HG03175 (cell line): ENCODE measurements around the gene SLC30A7.
"Not testable (repeated sequence)": the region's sequence is repeated elsewhere in the genome, so short reads cannot be mapped to it uniquely, and the experiment has no call there.

ENCODE experiments used
- ATAC-seq: cut with Tn5 transposase; IDR thresholded peaks from one replicate; pipeline ENCODE4 v1.9.1; 2021; ENCODE audit warnings: mild to moderate bottlenecking, moderate library complexity; ENCODE audit not compliant: unreplicated experiment

Gene SLC30A7

GRCh38 chr1:100889869-100890482 is 5.9 kb upstream of the SLC30A7 start:
- ATAC-seq = not testable (repeated sequence)

GRCh38 chr1:100891380-100891779 is 4.5 kb upstream of the SLC30A7 start:
- no peak for ATAC-seq

GRCh38 chr1:100892554-100892953 is 3.3 kb upstream of the SLC30A7 start:
- ATAC-seq = no peak

GRCh38 chr1:100893718-100894117 is 2.2 kb upstream of the SLC30A7 start:
- ATAC-seq = no peak

GRCh38 chr1:100894603-100895539 is 1.0 kb upstream of the SLC30A7 start, which contains the start of gene EXTL2:
TSS of gene EXTL2 (minus strand) at chr1:100894842. CDS start at chr1:100888757, 6,085 bp downstream.
- ATAC-seq = peak; percentile 44

GRCh38 chr1:100896481-100896982 is 642 bp downstream of the SLC30A7 start:
- ATAC-seq = peak; percentile 53

DNA sequence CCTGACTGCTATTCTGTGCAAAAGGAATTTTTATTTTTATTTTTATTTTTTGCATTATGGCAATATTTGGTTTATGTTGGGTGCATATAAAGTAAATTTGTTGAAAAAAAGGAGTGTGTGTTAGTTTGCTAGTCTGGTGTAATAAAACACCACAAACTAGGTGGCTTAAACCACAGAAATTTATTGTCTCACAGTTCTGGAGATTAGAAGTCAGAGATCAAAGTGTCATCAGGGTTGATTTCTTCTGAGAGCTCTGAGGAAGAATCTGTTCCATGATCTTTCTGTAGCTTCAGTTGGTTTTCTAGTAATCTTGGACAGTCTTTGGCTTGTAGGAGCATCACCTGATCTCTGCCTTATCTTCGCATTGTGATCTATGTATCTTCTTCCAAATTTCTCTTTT is 6.5 kb downstream of the SLC30A7 start:
- ATAC-seq = no peak

DNA sequence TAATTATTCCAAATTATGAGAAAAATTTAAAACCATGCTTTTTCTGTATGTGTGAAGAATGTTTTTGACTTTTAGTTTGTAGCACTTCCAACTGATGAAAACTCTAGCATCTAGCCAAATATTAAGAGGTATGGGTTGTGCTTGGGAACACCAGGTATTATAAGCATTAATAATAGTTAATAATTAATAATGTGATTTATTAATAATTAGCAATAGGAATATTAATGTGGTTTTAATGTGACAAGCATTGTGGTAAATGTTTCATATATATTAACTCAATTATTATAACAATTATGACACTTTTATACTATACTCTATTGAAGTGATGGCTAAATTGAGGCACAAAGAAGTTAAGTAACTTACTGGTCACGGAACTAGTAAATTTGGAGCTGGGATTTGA is 7.9 kb downstream of the SLC30A7 start:
- no peak for ATAC-seq

GRCh38 chr1:100904528-100904927 is 8.6 kb downstream of the SLC30A7 start:
- ATAC-seq = no peak

- ATAC-seq = no peak
Measured at GRCh38 chr1:100905181-100905580, 9.3 kb downstream of the SLC30A7 start.

GRCh38 chr1:100907887-100908286 is 12.0 kb downstream of the SLC30A7 start:
- ATAC-seq = no peak

- ATAC-seq = no peak
Measured at GRCh38 chr1:100909018-100909417, 13.1 kb downstream of the SLC30A7 start.

DNA sequence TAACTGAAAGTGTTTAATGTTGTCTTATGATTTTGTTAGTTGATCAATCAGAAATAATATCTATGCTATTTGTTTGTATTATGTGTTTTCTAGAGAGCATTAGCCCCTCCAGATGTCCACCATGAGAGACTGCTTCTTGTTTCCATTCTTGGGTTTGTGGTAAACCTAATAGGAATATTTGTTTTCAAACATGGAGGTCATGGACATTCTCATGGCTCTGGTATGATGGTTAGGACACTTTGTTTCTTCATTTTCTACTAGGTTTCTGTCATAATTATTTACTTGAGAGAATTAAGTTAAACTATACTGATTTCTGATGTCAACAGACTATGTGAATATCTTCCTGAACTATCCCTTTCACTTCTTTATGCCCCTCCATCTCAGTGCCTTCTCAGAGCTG is 16.1 kb downstream of the SLC30A7 start:
- ATAC-seq = no peak

DNA sequence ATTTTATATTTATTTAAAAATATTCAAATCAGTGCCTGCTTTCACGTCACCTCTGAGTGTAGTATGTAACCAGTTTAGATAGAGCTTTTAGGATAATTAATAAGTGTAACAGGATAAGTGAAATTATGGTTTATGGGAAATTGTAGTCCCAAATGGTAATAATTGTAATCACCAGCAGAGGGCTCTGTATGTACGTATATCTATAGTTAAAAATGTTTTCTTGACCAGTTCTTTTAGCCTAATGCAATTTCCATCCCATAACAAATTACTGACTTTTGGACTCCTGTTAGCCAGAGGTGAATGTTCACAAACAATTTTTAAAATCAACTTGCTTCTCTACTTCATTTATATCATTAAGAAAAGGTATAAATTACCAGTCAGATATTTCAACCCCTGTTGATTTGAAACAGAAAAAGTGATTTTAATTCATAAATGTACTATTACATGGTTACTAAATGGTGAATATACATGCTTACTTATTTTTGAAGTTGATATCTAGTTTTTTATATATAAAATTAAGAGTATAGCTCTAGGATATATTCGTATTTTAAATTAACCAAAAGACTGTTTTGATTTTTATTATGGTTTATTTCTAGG is 25.3 kb downstream of the SLC30A7 start:
- no peak for ATAC-seq

- no peak for ATAC-seq
Measured at GRCh38 chr1:100924212-100924611, 28.3 kb downstream of the SLC30A7 start.

- no peak for ATAC-seq
Measured at GRCh38 chr1:100924991-100925390, 29.1 kb downstream of the SLC30A7 start.

DNA sequence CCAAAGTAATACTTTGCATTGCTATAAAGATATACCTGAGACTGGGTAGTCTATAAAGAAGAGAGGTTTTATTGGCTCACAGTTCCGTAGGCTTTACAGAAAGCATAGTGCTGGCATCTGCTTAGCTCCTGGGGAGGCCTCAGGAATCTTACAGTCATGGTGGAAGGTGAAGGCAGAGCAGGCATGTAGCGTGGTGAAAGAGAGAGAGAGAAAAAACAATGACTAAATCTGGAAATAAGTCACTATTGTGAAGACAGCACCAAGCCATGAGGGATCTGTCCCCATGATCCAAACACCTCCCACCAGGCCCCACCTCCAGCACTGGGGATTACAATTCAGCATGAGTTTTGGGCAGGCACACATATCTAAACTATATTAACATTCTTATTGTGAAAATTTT is 30.4 kb downstream of the SLC30A7 start:
- no peak for ATAC-seq

GRCh38 chr1:100927276-100927675 is 31.4 kb downstream of the SLC30A7 start:
- ATAC-seq = no peak

GRCh38 chr1:100928128-100928527 is 32.2 kb downstream of the SLC30A7 start:
- no peak for ATAC-seq

DNA sequence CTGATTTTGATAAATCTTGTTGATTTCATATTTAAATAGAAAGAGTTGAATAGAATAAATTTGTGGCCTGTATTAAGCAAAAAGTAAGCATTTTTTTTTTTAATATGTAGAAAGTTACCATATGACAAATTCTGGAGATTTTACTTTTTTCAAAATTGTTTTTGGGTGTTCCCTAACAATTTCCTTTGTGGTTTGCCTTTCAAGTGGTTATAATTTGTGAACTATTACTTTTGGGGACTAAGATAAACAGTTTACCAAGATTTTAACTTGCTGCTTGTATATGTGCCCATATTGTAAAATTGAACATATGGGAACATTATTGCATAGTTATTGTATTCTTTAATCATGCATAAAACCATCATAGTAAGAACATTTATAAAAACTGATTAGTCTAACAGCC is 34.6 kb downstream of the SLC30A7 start:
- no peak for ATAC-seq

DNA sequence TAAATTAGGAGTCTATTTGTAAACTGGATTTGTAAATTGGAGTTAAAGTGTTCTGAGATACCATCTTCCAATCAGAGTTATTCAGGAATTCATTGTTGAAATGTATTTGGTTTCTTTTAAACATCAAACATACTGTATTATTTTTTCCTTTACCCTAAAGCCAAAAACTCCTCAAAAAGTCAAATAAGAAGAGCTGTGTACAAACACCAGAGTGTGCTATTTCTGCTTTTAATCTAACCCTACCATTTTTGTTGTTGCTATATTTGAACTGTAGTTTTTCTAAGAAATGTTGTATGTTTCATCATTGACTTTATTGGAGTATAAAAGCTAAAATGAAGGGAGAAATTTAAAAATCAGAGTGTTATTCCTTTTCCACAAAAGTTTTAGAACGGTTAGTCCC is 35.8 kb downstream of the SLC30A7 start:
- ATAC-seq = no peak

DNA sequence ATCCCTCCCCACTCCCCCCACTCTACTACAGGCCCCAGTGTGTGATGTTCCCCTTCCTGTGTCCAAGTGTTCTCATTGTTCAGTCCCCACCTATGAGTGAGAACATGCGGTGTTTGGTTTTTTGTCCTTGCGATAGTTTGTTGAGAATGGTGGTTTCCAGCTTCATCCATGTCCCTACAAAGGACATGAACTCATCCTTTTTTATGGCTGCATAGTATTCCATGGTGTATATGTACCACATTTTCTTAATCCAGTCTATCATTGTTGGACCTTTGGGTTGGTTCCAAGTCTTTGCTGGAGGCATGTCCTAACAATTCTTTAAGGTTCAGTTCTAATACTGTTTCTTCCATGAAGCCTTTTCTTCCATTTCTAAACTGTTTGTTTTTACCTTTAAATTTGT is 37.7 kb downstream of the SLC30A7 start:
- ATAC-seq = not testable (repeated sequence)
